HG02763 (cell line): ENCODE results near the gene TSPAN13.

Experiments
- ATAC-seq: cut with Tn5 transposase; IDR thresholded peaks from one replicate; pipeline ENCODE4 v1.9.1; 2021; ENCODE audit warnings: mild to moderate bottlenecking, moderate library complexity; ENCODE audit not compliant: unreplicated experiment

Gene TSPAN13

DNA sequence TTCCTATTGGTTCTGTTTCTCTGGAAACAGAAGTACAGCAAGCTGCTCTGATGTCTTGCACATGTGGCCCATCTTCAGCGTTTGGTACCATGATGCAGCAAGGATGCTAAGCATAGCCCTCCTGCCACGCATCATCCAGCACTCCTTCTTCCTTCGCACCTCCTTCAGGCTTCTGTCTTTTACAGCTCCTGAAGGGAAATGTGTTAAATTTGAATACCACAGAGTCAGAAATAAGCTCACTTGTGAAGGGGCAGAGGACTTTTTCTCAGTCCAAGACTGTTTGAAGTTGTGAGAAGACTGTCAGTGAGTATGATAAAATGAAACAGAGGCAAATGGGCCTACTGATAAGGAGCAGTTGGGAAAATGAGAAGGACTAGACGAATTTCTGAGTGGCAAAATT, 20.7 kb downstream of the TSPAN13 start:
- no peak for ATAC-seq

- ATAC-seq: no peak
These were observed 21.4 kb downstream of the TSPAN13 start for GRCh38 chr7:16774986-16775385.

GRCh38 chr7:16776053-16776452, 22.5 kb downstream of the TSPAN13 start:
- ATAC-seq: no peak

DNA sequence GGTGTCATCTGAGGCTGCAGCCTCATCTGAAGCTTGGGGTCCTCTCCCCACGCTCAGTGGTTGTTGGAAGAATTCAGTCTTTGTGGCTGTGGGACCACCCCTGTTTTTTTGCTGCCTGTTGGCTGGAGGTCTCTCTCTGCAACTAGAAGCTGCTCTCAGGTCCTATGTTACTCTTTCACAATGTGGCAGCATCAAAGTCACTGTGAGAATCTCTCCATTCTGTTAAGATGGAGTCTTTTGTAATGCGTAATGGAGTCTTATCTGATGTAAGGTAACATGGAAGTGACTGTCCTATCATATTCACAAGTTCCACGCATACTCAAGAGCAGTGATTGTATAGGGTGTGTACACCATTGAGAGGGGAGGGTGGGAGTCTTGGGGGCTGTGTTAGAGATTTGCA, 24.9 kb downstream of the TSPAN13 start:
- ATAC-seq: no peak

DNA sequence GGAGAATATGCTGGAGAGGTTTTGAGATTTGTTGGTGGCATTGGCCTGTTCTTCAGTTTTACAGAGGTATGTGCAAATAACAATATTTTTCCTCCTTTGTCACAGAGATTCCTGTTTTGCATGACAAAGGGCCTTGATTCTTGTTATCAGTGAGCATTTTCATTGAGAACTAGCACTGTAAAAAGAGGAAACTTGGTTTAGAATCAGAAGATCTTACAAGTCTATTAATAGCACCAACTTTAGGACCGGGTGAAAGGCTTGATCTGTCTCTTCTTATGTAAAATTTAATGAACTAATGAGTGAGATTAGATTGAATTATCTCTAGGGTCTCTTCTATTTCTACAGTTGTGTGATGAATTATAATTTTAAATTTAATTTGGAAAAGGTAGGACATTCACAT, 25.5 kb downstream of the TSPAN13 start:
- no peak for ATAC-seq

DNA sequence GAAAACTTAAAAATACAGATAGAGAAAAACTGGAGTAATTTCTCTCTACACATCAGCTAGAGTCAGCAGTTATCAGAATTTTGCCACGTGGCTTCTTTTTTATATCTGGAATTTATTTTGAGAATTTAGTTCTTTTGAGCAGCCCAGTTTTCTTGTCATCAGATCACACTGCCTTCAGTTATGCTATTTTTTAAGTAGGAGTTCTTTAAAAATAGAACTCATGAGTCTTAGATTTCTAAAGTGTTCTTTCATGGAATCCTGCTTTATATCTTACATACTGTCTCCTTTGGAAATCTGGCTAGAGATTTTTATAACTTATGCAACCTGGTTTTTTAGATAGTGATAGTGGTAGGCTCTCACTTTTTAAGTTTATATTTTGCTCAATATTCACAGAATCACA, 27.0 kb downstream of the TSPAN13 start:
- ATAC-seq: no peak

- ATAC-seq: no peak
These were observed 31.8 kb downstream of the TSPAN13 start for GRCh38 chr7:16785321-16785720.

DNA sequence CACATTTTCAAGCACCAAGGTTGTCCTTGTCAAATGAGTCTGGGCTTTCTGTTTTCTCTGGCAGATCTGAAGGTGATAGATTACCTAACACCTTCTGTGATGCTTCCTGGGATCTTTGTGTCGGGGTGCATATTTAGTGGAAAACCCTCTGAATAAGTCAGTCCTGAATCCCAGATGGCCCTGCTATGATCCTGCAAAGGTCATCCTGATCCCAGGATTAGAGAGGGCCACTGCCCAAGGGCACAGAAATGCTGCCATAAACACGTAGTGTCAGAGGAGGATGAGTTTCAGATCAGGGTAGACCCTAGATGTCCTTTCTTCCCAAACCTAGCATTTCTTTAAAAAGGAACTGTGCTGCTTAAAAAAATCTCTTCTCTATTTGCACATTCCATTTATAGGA, 32.3 kb downstream of the TSPAN13 start:
- no peak for ATAC-seq

- no peak for ATAC-seq
These were observed 32.7 kb downstream of the TSPAN13 start for GRCh38 chr7:16786257-16786656.

- no peak for ATAC-seq
These were observed 33.6 kb downstream of the TSPAN13 start for GRCh38 chr7:16787127-16787526.

DNA sequence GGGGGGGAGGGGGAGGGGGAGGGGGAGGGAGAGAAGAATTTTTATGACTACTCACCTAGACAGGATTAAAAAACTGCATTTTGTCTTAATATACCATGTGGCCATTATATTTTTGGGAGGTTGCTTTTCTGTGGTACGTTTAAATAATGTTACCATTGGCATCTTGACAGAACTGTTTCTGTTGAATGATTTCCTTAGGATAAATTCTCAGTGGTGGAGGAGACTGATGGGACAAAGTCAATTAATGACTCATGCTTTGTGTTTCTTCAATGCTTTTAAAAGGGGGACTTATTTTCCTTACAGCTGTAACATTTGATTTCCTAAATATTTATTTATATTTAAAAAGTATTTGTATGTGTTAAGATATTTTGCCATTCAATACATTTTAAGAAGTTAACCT, 37.5 kb downstream of the TSPAN13 start:
- ATAC-seq: no peak

DNA sequence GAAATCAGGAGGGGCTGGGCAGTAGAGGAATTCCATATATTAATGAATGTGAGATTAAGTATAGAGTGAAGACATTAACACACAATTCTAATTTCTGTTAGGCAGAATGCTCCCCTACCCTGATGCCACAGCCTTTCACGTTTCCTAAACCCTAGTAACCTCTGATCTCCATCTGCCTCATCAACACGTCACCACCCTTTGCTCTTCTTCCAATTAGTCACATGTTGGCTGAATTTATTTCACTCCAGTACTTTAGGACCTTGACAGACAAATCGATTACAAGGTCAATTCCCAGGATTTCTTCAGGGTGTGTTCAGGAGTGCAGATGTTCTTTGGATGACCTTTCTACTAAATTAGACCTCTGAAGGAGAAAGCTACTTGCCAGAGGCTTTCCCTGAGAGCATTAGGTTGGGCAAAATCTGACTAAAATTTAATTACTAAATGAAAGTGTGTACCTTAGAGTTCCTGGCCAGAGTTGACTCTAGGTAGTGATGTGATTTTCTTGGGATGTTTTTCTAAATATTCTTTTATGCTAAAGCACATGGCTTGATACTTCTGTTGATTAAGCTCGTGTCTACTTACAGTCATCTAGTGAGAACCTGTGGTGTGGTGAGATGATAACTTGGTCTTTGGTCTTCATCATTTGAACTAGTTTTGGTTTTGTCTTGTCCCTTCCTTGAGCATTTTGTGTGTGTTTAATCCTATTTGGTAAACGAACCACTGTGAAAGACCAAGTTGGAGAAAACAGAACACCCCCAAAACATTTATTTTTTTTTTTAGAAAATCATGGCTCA, 38.5 kb downstream of the TSPAN13 start:
- ATAC-seq: no peak

- ATAC-seq: no peak
These were observed 41.4 kb downstream of the TSPAN13 start for GRCh38 chr7:16794986-16795385.

- no peak for ATAC-seq
These were observed 42.1 kb downstream of the TSPAN13 start for GRCh38 chr7:16795624-16796023.

GRCh38 chr7:16801111-16801542, 47.6 kb downstream of the TSPAN13 start:
- ATAC-seq: no peak

DNA sequence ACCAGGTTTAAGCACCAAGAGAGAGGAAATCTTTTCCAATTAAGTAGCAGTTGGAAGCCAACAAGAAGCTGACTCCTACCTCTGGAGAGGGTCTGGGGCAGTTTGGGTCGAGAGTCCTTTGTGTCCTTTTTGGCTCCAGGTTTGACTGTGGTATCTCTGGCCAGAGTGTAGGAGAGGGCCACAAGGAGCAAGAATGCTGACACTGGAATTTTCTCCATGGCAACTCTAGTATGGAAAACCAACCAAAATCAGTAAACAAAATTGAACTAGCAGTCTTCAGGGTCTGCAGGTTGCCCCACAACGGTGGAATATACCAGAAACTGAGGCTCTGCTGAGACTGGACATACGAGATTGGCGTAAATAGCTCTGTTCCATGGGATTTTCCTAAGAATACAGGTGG, 48.0 kb downstream of the TSPAN13 start:
- no peak for ATAC-seq

DNA sequence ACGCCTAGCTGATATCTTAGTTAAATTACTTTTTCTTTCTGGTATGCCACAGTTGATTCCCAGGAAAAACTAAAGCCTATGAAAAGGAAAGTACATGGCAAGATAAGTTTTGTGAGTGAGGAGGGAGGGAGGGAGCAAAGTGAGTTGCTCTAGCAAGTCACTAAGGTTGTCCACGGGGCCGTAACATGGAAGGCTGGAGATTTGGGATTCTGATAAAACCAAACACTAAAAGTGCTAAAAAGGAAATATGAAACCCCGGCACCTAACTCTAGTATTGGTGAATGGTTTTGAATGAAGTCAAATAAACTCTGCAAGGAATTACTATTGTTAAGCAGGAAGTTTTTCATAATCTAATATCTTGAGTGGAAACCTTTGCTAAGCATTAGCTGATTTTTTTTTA, 49.6 kb downstream of the TSPAN13 start:
- ATAC-seq: no peak

GRCh38 chr7:16803881-16804673, 50.5 kb downstream of the TSPAN13 start:
- no peak for ATAC-seq

DNA sequence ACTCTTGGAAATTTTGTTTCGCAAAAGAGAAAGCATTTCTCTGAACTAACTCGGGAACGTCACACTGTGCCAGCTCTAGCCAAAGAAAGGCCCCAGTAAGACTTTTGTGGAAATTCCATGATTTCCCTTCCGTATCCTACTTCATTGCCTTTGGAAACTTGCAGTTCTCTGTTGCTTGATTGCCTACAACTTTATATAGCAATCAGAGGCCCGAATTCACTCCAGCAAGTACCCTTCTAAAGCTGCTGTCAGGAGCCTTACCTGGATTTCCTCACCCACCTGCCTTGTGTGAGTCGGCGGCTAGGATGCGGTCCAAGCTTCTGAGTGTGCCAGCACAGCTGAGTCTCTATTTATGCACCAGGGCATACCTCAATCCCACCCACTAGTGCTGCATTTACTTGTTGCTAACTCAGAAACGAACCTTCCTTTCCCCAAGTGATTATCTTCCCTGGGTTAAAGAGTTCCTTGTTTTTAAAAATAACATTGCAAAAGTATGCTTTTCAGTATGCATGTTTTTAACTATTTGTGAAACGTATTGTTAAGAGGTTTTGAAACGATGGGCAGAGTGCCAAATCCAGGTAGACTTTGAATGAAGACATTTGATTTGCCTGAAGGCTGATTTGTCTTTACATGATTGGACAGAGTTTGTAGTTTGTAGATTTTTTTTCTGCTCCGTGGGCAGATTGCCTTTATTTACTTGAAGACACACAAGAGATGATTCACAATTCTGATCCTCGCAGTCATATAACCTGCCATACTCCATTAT, 51.3 kb downstream of the TSPAN13 start, which contains the start of gene AGR2:
Gene AGR2, minus strand, starts transcription at position 326 of the 766 bp plus-strand sequence. CDS start 3,203 bp downstream, outside the sequence.
- ATAC-seq: no peak

GRCh38 chr7:16805441-16805840, 51.9 kb downstream of the TSPAN13 start:
- ATAC-seq: no peak

- ATAC-seq: no peak
These were observed 56.6 kb downstream of the TSPAN13 start for GRCh38 chr7:16810112-16810511.
